RKO (cell line): ENCODE data around the gene VPS18.

Experiments
- DNase-seq: peaks from one replicate; pipeline ENCODE4 v3.0.0-alpha.2; 2016; ENCODE audit warnings: low spot score

Gene VPS18

DNA sequence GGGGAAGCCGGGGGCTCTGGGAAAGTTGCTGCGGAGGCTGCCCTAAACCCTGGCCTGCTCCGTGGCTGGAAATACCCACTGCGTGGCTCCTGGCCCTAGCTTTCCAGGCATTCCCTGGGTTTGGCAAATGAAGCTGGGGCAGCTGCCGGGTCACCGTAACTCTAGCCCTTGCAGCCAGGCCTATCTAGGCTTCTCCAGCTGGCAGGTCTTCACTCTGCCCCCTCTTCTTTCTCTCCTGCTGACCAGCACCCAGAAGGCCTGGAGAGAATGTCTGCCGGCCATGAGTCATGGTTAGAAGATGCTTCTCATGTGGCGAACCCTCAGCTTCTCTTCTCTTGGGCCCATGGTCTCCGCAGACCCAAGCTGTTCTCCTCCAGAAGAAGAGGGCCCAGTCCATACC is 29.3 kb downstream of the VPS18 start:
- no peak for DNase-seq

DNA sequence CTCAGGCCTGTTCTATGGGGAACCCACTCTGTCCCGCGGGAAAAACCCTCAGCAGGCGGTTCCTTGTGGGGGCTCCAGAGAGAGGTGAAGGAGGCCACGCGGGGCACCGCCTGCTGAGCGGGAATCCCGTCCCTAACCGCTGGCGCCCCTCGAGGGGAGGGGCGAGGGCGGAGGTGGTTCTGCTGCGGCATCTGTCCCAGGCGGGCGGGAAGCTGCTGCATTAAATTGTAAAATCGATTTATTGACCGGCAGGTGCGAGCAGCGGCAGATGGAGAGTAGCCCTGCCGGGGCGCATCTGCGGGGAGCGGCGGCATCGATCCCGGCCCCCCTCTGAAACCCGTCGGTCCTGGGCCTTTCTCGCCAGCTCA is 31.2 kb downstream of the VPS18 start:
- no peak for DNase-seq

DNA sequence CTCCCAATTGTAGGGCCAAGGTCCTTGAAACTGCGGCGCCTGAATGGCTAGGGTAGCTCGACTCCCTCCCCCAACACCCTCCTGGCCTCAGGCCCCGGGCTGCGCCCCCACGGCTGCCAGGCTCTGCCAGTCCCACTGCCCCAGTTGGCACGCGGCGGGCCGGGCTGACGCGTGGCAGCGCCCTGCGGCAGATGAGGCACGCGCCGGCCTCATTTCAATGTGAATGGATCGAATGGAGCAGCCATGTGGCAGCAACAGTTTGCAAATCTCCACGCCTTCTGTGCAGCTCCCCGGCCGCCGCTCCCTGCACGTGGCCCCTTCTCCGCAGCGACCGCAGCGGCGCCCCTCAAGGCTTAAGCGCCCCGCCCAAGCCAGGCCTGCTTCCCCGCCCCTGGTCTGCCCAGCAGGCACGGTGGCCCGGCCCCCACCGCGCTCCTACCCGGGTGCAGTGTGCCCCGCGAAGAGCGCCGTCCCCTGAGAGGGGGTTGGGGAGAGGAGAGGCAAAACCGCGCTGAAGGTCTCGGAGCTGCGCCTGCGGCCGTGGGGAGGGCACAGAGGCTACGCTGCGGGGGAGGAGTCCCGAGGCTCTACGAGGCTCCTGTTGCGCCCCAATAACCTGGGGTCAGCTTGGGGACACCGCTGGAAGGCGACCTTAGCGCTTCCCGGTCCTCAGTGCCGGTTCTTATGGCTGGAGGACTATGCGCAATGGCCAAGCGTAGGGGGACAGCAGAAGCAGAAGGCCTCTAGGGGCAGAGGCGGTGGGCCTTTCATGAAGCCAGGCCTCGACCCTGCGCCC is 31.8 kb downstream of the VPS18 start:
- DNase-seq, result no peak

DNA sequence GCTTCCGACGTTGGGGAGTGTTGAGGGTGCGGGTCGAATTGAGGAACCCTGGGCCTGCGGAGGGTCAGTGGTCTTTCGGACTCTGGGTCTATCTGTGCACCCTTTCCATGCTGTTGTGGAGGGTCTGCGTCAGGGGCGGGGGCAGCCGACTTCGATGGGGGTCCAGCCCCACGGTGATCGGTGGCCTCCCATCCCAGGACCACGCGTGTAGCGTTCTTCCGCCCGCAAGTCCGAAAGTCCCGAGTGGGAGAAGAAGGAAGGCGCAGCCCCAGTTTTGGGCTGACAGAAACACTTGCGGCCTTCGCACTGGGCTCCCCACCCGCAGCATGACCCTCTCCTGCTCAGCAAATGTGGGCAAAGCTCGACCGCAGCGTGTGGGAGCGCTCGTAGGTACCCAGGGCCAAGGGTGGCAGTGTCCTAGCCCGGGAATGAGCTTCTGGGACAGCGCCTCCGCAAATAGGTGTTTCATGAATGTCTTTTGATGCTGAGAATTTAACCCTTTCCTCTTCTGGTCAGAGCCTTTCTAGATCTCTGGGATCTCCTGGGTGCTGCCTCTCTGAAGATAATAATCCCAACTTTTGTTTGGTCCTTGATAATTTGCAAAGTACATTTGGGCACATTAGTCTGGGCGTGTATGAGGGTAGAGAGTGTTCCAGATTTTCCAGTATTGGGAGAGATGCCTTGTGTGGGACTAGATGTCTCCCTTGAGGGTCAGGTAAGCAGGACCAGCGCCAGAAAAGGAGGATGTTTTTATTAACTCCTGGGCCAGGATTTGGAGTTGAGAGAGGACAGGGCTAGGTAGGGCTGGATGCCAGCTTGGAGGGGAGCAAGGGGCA is 32.6 kb downstream of the VPS18 start:
- DNase-seq, result peak; percentile 28

DNA sequence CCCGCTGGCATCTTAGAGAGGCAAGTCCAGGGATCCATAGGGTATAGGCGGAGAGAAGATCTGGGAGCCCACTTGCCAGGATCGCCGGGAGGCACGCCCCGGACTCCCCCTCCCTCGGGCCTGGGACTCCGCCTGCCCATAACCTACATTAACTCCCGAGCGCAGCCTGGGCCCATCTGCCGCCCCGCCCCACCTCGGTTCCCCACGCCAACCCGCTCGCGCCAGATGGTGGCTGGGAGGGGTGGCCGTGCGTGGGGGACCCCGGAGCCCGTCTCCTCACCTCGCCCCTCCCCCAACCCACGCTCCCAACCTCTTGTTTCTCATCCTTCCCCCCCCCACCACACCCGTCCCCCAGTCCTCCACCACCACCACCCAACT is 33.2 kb downstream of the VPS18 start:
- DNase-seq, result no peak

DNA sequence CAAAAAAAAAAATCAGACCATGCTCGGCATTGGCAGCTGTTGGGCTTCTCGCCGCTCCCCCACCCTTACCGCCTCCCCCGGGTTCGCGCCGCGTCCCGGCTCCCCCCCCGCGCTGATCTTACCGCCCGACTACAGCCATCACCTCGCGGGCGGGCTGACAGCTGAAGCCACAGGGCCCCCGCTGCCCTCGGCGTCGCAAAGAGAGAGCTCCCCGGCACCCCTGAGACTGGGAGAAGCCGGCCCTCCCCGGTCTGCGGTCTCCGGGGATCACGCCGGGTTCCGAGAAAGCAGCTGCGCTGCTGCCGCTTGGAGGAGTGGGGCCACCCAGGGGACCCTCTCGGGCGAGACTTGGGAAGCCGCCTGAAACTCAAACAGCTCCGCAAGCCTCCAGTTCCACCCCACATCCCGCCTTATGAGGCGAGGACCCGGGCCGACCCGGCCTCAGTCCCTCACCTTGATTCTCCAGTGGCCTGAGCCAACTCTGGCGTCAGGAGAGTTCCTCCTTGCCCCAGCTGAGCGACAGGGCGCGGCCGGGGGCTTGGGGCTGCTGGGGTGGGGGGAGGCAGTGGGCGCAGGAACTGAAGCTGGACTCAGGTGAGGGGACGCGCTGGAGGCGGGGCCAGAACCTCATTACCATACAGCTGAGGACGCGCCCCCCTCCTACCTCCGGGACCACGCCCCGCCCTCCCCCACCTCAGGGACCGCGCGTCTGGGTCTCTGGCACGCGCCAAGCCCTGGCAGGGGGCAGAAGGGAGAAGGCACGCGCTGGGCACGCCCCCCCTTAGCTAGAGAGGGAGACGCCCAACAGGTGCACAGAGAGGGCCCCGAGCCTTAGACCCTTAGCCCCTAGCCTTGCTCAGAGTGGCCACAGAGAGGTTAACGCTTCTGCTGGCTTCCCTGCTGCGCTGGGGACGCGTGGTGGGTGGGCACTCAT is 33.9 kb downstream of the VPS18 start:
- no peak for DNase-seq

DNA sequence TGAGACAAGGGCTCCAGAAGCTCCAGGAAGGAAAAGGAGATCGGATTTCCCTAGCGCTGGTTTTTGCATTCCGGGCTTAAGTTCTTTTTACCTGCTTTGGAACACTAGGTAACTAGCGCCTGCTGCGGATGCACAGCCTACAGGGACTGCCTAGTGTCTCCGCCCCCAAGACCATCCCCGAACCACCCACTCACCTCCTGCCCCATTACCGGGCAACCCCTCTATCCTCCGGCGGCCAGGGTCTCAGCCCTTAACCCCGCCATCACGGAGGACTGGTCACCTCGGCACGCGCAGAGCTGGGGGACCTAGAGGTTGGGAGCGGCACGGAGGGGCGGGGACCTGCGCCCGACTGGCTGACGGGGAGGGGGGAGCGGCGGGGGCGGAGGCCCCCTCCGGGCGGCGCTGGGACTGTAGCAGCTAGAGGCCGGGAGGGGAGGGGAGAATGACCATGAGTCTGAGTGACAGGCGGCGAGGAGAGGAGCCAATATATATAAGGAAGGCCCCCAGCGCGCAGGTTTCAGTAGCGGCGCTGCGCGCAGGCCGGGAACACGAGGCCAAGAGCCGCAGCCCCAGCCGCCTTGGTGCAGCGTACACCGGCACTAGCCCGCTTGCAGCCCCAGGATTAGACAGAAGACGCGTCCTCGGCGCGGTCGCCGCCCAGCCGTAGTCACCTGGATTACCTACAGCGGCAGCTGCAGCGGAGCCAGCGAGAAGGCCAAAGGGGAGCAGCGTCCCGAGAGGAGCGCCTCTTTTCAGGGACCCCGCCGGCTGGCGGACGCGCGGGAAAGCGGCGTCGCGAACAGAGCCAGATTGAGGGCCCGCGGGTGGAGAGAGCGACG is 34.8 kb downstream of the VPS18 start, which contains the start of gene DLL4:
DLL4 (plus strand) TSS at position 520 of the 839 bp plus-strand sequence. CDS start 329 bp downstream, outside the sequence.
- peak; percentile 89 for DNase-seq

DNA sequence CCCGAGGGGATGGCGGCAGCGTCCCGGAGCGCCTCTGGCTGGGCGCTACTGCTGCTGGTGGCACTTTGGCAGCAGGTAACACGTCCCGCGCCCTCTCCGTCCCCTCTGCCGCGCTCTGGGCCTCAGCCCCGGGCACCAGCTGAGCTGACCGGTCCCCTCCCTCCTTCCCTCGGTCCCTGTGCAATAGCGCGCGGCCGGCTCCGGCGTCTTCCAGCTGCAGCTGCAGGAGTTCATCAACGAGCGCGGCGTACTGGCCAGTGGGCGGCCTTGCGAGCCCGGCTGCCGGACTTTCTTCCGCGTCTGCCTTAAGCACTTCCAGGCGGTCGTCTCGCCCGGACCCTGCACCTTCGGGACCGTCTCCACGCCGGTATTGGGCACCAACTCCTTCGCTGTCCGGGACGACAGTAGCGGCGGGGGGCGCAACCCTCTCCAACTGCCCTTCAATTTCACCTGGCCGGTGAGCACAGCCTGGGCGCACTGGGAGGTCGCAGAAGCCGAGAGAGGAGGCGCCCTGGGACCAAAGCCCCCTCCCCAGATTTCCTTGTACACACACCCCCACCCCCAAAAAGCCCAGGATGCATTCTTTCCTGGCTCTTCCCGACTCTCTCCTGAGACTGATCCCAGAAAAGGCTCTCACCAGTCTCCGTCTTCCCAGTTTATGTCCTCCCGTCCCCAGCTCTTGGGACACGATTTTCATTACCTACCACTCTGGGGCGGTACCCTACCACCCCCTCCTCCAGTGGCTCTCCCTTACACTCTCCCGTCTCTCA is 35.6 kb downstream of the VPS18 start:
- peak; percentile 80 for DNase-seq

DNA sequence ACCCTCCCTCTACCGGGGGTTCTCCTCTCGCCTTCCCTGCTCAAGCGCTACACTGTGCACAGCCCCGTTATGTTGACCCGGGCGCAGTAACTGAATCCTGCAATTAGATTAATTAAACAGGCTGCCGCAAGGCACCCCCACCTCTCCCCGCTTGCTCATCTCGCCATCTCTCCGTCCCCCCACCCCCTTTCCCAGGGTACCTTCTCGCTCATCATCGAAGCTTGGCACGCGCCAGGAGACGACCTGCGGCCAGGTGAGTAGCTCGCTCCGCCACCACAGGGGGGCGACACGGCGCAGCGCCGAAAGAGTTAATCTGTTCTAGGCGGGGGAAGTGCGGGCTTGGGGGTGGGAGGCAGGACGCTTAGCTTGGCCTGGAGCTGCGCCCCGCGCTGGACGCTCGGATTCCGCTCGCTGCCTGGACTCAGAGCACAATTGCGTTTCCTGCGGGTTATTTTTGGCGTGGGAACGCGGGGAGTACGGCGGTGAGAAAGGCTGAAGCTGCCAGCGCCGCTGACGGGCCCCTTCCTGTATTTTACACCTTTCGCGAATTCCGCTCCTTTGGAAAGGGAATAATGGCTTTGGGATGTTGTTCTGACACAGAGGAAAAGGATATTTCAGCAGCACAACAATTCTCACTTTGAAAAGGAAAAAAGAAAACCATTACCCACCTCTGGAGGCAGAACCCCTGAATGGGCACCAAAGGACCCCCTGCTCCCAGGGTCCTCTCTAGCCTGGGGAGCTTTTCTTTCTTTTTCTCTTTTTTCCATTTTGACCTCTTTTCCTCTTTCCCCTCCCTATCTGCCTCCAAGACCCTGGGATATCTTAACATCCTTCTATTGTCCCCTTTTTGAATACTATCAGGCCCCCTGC is 36.4 kb downstream of the VPS18 start:
- peak; percentile 58 for DNase-seq

DNA sequence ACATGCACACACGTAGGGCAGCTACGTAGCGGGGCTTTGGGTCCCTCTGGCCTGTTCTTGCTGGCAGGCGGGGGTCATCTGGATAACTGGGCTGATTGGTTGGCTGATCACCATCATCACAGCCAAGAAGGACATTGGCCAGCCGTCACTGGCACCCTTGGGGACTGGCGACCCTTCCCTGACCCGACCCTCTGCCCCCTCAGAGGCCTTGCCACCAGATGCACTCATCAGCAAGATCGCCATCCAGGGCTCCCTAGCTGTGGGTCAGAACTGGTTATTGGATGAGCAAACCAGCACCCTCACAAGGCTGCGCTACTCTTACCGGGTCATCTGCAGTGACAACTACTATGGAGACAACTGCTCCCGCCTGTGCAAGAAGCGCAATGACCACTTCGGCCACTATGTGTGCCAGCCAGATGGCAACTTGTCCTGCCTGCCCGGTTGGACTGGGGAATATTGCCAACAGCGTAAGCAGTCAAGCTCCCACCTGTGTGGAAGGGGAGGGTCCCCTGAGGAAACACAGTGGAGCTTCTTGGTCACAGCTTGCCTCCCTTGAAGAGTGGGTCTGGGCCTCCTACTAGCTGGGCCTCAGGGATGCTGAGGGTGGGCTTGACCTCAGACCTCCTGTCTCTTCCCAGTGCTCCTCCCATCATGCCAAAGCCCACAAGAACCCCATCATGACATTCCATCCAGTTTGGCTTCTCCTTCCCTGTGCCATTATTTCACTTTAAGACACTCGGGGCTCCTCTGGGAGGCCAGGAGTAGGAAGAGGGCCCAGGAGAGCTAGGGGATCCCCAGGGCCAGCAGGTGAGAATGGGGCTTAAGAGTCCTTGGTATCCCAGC is 37.3 kb downstream of the VPS18 start:
- DNase-seq, result no peak

DNA sequence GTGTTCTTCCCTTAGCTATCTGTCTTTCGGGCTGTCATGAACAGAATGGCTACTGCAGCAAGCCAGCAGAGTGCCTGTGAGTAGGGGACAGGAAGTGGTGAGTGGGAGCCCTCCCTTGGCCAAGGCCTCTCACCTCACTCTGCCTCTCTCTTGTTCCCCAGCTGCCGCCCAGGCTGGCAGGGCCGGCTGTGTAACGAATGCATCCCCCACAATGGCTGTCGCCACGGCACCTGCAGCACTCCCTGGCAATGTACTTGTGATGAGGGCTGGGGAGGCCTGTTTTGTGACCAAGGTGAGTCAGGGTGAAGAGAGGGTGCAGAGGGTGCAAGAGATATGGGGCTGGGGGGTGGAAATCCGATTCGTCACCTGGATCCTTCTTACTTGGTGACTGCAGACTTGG is 37.9 kb downstream of the VPS18 start:
- no peak for DNase-seq

DNA sequence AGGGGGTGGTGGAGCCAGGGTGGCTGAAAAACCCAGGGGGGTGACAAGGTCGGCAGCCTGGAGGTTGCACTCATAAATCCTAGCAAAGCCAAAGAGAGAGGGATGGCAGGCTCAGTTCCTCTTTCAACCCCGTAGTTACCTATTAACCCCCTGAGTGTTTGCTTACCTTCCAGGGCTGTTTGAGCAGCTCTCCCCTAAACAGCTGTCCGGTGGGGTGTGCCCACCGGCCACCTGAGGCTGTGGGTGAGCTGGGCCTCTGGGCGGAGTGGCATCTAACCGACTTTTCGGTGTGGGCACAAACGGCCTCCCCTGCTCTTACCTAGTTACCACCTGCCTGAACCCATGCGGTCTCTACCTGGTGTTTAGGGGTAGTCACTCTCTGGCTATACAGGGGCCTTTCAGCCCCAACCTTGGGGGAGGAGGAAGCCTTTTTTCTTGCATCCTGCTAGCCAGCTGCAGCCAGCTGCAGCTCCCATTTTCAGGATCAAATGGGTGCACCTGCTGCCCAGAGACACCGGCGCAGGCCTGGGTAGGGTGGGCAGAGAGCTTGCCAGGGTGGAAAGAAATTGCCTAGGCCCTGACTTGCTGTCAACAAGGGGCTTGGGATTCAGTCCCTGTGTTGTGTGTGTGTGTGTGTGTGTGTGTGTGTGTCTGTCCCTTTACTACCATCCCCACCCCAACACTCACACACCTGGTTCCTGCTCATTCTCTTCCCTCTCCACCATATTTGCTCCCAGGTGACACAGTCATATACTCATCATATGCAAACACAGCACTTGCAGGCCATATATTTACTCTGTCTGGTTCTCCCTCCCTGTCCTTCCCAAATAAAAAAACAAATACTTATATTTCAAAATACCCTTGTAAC is 38.6 kb downstream of the VPS18 start:
- no peak for DNase-seq

DNA sequence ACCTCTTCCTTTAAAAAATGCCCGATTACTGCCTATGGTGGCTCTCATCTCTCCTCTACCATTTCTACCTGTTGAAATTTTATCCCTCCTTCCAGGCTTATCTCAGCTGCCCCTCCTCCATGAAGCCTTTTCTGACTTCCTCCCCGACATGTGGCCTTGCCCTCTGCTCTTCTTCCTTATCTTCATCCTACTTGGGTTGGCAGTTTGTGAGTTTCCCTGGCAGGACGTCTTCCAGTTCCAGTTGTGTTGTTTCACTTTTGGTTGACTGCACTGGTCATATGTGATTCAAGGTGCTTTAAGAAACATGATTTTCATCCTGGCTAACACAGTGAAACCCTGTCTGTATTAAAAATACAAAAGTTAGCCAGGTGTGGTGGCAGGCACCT is 39.3 kb downstream of the VPS18 start:
- no peak for DNase-seq

DNA sequence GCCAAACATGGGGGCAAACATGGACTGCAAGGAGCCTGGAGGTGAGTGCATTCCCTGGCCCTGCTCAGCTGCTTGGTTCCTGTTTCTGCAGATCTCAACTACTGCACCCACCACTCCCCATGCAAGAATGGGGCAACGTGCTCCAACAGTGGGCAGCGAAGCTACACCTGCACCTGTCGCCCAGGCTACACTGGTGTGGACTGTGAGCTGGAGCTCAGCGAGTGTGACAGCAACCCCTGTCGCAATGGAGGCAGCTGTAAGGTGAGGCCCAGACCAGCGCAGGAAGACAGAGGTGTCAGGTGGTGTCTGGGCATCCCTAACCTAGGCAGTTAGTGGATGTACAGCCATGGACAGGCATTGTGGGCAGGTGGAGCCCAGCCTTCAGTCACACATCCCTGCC is 40.2 kb downstream of the VPS18 start:
- no peak for DNase-seq

DNA sequence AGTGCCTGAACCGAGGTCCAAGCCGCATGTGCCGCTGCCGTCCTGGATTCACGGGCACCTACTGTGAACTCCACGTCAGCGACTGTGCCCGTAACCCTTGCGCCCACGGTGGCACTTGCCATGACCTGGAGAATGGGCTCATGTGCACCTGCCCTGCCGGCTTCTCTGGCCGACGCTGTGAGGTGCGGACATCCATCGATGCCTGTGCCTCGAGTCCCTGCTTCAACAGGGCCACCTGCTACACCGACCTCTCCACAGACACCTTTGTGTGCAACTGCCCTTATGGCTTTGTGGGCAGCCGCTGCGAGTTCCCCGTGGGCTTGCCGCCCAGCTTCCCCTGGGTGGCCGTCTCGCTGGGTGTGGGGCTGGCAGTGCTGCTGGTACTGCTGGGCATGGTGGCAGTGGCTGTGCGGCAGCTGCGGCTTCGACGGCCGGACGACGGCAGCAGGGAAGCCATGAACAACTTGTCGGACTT is 42.0 kb downstream of the VPS18 start:
- no peak for DNase-seq

DNA sequence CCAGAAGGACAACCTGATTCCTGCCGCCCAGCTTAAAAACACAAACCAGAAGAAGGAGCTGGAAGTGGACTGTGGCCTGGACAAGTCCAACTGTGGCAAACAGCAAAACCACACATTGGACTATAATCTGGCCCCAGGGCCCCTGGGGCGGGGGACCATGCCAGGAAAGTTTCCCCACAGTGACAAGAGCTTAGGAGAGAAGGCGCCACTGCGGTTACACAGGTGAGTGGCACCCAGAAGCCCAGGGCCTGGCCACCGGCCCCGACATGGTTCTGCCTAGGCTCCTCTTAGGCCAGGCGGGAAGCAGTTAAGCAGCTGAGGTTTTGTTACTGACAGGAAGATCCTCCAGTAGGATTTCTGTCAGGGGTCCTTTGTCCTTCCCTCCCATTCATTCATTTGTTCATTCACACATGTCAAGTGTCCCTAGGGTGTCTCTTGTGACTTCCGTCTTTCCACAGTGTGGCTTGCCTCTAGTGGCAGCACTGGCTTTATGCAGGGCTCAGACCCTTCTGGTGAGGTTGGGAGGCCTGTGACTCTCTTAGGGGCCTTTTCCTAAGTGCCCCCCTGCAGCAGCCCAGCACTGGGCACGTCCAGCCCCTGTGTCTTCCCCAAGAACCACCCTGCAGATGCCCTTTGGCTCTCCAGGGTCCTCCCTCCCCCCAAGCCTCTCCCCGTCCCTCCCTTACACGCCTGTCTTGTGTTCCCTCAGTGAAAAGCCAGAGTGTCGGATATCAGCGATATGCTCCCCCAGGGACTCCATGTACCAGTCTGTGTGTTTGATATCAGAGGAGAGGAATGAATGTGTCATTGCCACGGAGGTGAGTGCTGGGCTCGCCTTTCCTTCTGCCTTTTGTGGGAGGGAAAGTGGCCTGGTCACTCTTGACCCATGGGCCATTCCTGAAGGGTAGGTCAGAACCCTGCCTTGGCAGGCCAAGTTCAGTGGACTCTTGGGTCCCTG is 42.7 kb downstream of the VPS18 start:
- DNase-seq, result no peak
